GM12873 (cell line): ENCODE measurements around the gene CREB3L4.
A peak's percentile ranks its signal among the peaks of the same experiment; 100 is the strongest.

Experiments used
- TF ChIP-seq, protein P1 (sequence below): IDR thresholded peaks from 2 replicates; pipeline ENCODE4 v1.5.1; 2012; ENCODE audit warnings: low read depth, mild to moderate bottlenecking, moderate library complexity, low read length, control low read depth; ENCODE audit not compliant: insufficient read depth; ENCODE audit errors: missing control alignments

CREB3L4 gene

DNA sequence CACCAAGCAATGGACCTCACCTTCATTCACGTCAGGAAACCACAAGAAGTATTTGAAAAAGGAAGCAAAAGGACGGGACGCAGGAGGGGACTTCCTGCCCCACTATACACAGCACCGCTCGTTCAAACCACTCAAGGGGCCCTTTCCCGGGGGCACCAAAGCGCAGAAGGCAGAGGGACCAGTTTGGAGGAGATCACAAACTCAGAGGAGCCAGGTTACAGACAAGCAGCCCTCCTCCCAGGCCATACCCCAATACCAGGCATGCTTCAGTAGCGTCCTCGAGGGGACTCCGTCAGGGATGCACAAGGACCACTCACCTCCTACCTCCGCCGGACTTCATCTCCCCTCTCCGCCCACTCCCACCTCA is 10.0 kb upstream of the CREB3L4 start:
- TF ChIP-seq, protein P1, sequence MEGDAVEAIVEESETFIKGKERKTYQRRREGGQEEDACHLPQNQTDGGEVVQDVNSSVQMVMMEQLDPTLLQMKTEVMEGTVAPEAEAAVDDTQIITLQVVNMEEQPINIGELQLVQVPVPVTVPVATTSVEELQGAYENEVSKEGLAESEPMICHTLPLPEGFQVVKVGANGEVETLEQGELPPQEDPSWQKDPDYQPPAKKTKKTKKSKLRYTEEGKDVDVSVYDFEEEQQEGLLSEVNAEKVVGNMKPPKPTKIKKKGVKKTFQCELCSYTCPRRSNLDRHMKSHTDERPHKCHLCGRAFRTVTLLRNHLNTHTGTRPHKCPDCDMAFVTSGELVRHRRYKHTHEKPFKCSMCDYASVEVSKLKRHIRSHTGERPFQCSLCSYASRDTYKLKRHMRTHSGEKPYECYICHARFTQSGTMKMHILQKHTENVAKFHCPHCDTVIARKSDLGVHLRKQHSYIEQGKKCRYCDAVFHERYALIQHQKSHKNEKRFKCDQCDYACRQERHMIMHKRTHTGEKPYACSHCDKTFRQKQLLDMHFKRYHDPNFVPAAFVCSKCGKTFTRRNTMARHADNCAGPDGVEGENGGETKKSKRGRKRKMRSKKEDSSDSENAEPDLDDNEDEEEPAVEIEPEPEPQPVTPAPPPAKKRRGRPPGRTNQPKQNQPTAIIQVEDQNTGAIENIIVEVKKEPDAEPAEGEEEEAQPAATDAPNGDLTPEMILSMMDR = no peak

DNA sequence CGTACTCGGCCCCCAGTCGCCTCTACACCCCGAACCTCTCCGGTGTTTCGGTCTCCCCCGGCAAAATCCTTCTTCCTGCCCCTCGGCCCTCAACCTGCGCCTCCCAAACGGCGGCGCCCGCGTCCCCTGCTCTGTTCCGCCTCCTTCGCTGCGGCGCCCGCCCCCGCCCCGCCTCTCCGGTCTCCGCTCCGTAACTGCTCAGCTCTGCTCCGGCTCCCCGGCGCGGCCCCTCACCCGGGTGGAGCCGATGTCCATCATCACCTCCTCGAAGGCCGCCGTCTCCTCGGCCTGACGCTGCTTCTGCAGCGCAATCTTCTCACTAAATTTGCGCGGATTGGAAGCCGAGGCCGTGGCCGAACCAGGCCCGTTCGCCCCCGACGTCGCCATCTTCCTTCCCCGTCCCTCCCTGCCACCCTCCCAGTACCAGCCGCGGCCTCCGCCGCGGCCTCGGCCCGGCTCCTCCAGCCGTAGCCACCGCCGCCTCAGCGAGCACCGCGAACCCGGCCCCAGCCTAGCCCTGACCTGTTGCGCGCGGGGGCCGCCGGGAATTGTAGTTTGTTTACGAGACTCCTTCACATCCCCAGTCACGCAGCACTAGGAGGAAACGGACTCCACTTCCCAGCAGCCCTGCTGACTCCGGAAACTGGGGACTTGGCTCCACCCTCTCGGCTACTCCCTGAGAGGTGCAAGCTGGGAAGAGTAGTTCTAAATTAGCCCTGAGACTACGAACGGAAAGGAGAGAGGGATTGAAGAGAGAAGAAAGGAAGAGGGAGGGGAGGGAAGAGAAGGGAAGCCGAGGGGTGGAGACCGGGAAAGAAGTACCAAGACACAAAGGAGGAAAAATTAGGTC is 9.4 kb upstream of the CREB3L4 start, which contains the start of gene CRTC2:
CRTC2 (minus strand) TSS at position 502 of the 850 bp plus-strand sequence; CDS start at position 387, 115 bp downstream.
- TF ChIP-seq, protein P1 = no peak

DNA sequence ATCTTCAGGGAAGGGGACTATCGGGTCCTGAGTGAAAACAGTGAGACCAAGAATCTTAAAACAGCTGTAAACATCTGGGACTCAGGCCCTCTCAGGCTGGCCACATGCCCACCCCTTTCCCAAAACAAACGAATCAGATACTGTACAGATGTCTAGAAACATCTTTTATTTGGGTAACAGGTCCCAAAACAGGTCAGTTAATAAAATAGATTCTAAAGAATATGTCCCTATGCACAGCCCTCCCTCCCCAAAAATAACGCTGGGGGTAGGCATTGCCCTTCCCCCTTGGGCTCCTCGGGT is 8.8 kb upstream of the CREB3L4 start:
- TF ChIP-seq, protein P1 = no peak

DNA sequence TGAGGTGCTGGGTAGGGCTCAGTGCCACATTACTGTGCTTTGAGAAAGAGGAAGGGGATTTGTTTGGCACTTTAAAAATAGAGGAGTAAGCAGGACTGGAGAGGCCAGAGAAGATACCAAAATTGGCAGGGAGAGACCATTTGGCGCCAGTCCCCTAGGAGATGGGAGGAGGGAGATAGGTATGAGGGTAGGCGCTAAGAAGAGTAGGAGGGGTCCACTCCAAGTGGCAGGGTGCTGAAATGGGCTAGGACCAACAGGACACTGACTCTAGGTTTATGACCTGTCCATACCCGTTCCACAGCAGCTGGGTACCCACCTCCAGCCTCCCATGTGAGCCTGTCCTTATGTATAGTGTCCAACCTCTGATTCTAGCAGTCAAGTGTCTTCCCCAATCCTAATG is 8.2 kb upstream of the CREB3L4 start:
- TF ChIP-seq, protein P1 = no peak

DNA sequence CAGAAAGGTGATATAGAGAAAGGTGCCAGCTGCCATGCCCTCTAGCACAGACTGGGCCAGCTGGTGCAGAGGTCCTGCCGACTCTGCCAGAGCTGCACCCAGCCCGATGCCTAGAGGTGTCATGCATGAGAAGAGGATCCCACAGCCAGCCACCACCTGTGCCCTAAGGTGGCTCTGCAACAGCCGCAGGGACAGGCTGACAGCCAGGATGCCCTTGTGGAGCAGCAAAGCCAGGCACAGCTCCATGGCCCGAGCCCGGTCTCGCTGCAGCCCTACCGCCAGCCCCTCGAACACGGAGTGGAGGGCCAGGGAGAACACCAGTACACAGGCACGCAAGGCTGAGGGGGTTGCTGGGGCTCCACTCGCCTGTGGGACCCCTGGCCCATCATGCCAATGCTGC is 7.5 kb upstream of the CREB3L4 start:
- TF ChIP-seq, protein P1 = no peak

DNA sequence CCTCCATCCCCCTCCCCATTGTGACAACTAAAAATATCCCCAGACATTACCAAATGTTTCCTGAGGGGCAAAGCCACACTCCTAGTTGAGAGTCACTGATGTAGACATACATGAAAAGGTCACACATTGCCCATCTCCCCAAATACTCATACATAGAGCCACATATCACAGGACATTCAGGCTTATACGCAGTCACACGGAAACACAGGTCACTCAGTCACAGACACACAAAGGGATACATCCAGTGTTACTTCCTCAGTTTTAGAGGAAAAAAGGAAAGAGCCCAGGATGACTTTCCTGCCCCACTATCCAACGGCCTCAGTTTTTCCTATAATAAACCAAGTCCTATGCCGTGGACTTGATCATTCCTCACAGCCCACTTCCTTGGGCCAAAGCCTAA is 6.3 kb upstream of the CREB3L4 start:
- TF ChIP-seq, protein P1 = no peak

DNA sequence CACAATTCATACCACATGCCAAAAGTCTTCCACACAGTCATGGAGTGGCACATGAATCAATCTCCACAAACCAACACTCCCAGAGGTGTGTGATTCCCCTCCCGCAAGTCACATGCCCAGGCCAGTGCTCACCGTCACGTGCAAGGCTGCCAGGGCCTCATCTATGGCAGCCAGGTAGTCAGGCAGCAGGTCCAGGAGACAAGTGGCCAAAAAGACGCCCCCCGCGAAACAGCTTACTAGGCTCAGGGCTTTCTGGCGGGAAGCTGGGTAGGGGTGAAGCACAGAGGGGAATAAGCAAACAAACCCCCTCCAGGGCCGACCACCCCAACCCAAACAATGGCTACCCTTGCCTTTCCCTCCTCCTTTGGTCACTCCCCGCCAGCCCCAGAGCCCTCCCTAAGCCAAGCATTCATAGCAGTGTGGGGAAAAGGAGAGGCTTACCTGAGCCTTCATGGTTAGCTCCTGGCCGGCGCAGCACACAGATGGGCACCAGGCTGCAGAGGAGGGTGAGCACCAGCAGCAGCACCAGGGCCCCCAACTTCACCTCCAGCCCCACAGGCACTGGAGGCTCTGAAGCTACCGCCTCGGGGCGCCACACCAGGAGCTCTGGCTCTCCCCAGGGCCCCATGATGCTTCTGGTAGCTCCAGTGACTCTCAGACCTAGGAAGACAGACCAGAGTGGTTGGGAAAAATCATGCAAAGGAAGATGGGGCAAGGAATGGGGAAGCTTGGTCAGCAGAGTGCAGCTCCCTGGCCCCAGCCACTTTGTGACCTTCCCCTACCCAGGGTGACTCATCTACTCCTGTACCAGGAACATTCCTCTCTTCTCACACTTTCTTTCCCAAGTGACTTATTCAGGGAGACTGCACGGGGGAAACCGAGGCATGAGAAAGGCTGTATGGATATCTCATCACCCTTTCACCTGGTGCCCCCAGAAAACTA is 5.3 kb upstream of the CREB3L4 start:
- TF ChIP-seq, protein P1 = peak; percentile 17
